ENCODE data around the gene CCBE1.

GRCh38 chr18:59564561-59564960 lies 132.7 kb downstream of the CCBE1 start:
- no peak for TF ChIP-seq GATA3 (IDR thresholded peaks at IDR 0.05; ENCODE audit: low read depth, low read length)
- TF ChIP-seq GATA2 (IDR thresholded peaks at IDR 0.05; ENCODE audit: low read depth, low read length), result no peak
